Tibial nerve (tissue), 4 donors: ENCODE results near the gene TTC21B. TPM values are rescaled to one million over a fixed set of nuclear protein-coding genes. Genes with fewer than 3 reads are reported as not detected.
"Not testable (repeated sequence)": the region's sequence is repeated elsewhere in the genome, so short reads cannot be mapped to it uniquely, and the experiment has no call there.

Source experiments
- DNase-seq, 2 donors: peaks; one replicate each; pipeline ENCODE4 v3.0.0-alpha.2; 2019; ENCODE audit warnings: low spot score in 2 of 2
- H3K27ac ChIP-seq, 4 donors: fragments of 200-600 bp; sonication (generic) in 3 of 4; one replicate each; pipeline ENCODE4 v1.5.1; 2017 to 2019; ENCODE audit warnings: mild to moderate bottlenecking in 1 of 4
- H3K27me3 ChIP-seq, 2 donors: fragments of 200-600 bp; sonication (generic) in 1 of 2; one replicate each; pipeline versions ENCODE4 v1.5.1 to v1.6.0; 2017 to 2019
- H3K36me3 ChIP-seq, 3 donors: fragments of 200-600 bp; sonication (generic); one replicate each; pipeline ENCODE4 v1.5.1; 2018 to 2019
- H3K4me1 ChIP-seq, 4 donors: fragments of 200-600 bp; sonication (generic) in 3 of 4; one replicate each; pipeline ENCODE4 v1.5.1; 2017 to 2019
- H3K4me3 ChIP-seq, 4 donors: fragments of 200-600 bp; sonication (generic) in 3 of 4; one replicate each; pipeline ENCODE4 v1.5.1; 2017 to 2019; ENCODE audit warnings: mild to moderate bottlenecking in 1 of 4, moderate library complexity in 1 of 4
- H3K9me3 ChIP-seq, 4 donors: fragments of 200-600 bp; sonication (generic) in 3 of 4; one replicate each; pipeline ENCODE4 v1.5.1; 2017 to 2019
- EP300 ChIP-seq, 2 donors: sonication (generic); formaldehyde crosslinking; IDR thresholded peaks; one replicate each; pipeline ENCODE4 v1.6.1; 2017; ENCODE audit warnings: antibody characterized with exemption in 2 of 2, mild to moderate bottlenecking in 1 of 2
- POLR2A ChIP-seq, 2 donors: fragments of 450-650 bp; IDR thresholded peaks; one replicate each; pipeline ENCODE4 v1.6.1; 2017; ENCODE audit warnings: antibody characterized with exemption in 2 of 2, mild to moderate bottlenecking in 2 of 2, moderate library complexity in 2 of 2
- WGBS, 2 donors: methylation state at CpG; one replicate each; pipeline ENCODE4 v1.1.5; 2018; 5-methylcytosine and 5-hydroxymethylcytosine counted together
- total RNA-seq, 4 donors: library from RNA; depleted of rRNA; stranded (reverse); fragments of >200 nt; gene quantifications; one replicate each; pipeline ENCODE4 v1.1.0, GENCODE V29; 2016
- TF ChIP-seq, protein P1 (sequence below), 5 experiments: fragments of 200-600 bp in 3 of 5; fragments of 450-650 bp in 2 of 5; sonication (generic) in 3 of 5; IDR thresholded peaks; one replicate each; pipeline ENCODE4 v1.5.1; 2016 to 2019; ENCODE audit warnings: antibody characterized with exemption in 5 of 5, mild to moderate bottlenecking in 3 of 5, moderate library complexity in 2 of 5

Gene TTC21B
- total RNA-seq, 4 donors from 2014 or later, result 39.6 to 58.8 (median 55.9) TPM

DNA sequence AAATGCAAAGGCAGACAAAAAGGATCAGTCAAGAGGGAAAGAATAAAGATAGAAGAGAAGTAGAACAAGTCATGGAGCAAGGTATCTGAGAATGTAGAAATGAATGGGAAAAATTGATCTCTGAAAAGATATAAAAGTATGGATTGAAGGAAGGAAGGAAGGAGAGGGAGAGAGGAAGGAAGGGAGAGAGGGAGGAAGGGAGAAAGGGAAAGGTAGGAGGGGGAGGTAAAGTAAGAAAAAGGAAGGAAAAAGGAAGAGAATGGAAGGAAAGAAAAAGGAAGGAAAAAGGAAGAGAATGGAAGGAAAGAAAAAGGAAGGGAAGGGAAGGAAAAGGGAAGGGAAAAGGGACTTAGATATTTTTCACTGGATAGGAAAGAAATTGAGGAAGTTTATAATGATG lies 31.5 kb upstream of the TTC21B start:
- Histone ChIP-seq H3K4me1 (no peaks in the 10 kb centered on the region), H3K36me3 (no peaks in the 10 kb centered on the region), H3K27me3 (no peaks in the 10 kb centered on the region), H3K27ac (no peak overlapping the region), H3K9me3 (peaks cover 0 to 6% (median 0%) of the 10 kb centered on the region in 4 donors), H3K4me3 (no peak overlapping the region)
- DNase-seq, result no peak
- TF ChIP-seq, protein P1, sequence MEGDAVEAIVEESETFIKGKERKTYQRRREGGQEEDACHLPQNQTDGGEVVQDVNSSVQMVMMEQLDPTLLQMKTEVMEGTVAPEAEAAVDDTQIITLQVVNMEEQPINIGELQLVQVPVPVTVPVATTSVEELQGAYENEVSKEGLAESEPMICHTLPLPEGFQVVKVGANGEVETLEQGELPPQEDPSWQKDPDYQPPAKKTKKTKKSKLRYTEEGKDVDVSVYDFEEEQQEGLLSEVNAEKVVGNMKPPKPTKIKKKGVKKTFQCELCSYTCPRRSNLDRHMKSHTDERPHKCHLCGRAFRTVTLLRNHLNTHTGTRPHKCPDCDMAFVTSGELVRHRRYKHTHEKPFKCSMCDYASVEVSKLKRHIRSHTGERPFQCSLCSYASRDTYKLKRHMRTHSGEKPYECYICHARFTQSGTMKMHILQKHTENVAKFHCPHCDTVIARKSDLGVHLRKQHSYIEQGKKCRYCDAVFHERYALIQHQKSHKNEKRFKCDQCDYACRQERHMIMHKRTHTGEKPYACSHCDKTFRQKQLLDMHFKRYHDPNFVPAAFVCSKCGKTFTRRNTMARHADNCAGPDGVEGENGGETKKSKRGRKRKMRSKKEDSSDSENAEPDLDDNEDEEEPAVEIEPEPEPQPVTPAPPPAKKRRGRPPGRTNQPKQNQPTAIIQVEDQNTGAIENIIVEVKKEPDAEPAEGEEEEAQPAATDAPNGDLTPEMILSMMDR (IDR thresholded peaks at IDR 0.05), result no peak
- TF ChIP-seq EP300 (IDR thresholded peaks at IDR 0.05) (no peak), POLR2A (IDR thresholded peaks at IDR 0.05) (no peak)

DNA sequence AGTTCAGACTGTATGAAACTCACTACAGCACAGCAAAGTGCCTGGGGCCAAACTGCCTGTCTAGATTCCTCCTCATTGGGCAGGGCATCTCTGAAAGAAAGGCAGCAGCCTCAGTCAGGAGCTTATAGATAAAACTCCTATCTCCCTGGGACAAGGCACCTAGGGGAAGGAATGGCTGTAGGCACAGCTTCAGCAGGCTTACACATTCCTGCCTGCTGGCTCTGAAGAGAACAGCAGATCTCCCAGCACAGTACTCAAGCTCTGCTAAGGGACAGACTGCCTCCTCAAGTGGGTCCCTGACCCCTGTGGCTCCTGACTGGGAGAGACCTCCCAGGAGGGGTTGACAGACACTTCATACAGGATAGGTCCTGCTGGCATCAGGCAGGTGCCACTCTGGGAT lies 18.6 kb upstream of the TTC21B start:
- not testable (repeated sequence) for DNase-seq, H3K4me3 ChIP-seq, H3K9me3 ChIP-seq, H3K27ac ChIP-seq, H3K27me3 ChIP-seq, H3K4me1 ChIP-seq, H3K36me3 ChIP-seq

DNA sequence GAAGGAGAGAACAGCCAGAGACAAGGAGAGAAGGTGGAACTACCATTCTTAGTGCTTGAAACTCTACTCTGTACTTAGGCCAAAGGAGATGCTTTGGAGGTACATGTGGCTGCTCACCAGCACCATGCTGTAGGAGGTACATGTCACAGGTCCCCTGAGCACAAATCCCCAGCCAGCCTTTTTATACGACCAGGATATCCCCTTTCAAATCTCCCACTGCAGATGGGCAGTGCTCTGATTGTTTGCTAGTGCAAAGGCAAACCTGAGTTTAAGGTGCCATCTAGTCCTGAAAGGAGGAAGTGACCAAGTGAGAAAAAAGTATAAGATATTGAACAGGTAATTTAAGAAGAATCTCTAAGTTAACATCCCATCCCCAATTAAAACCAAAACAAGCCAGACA lies 17.1 kb upstream of the TTC21B start:
- no peak for DNase-seq
- Histone ChIP-seq H3K4me1 (no peaks in the 10 kb centered on the region), H3K27ac (no peak overlapping the region), H3K4me3 (no peak overlapping the region), H3K36me3 (no peaks in the 10 kb centered on the region), H3K27me3 (no peaks in the 10 kb centered on the region), H3K9me3 (no peaks in the 10 kb centered on the region)
- TF ChIP-seq EP300 (IDR thresholded peaks at IDR 0.05) (no peak), POLR2A (IDR thresholded peaks at IDR 0.05) (no peak)
- TF ChIP-seq, protein P1 (IDR thresholded peaks at IDR 0.05), result no peak
- 18 to 36% methylated on average over 1 of the region's 1 CpG for WGBS, 2 donors

DNA sequence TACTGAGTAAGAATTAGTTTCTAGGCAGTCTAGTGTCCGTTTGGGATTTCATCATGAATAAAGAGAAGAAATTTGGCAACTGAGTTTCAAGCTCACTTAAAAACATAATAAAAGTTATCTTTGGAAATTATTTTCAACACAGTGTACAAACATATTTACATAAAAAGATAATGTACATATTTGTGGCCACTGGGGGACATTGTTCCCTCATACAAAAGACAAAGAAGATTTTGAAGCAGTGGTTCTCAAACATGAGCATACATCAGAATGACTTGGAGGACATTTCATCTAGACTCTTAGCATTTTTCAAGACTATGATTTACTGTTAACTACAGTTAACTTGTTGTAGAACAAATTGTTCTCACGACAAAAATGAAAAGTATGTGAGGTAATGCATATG lies 15.7 kb upstream of the TTC21B start:
- no peaks in the 10 kb centered on the region for H3K36me3 ChIP-seq
- no peak overlapping the region for H3K27ac ChIP-seq
- TF ChIP-seq EP300 (IDR thresholded peaks at IDR 0.05), result no peak
- TF ChIP-seq, protein P1 (IDR thresholded peaks at IDR 0.05), result no peak
- TF ChIP-seq POLR2A (IDR thresholded peaks at IDR 0.05), result no peak
- H3K4me3 ChIP-seq, result no peak overlapping the region
- no peaks in the 10 kb centered on the region for H3K27me3 ChIP-seq
- DNase-seq, result no peak
- H3K4me1 ChIP-seq, result no peaks in the 10 kb centered on the region
- WGBS, 2 donors, result 23 to 25% methylated on average over 2 of the region's 2 CpGs
- H3K9me3 ChIP-seq, result no peaks in the 10 kb centered on the region

DNA sequence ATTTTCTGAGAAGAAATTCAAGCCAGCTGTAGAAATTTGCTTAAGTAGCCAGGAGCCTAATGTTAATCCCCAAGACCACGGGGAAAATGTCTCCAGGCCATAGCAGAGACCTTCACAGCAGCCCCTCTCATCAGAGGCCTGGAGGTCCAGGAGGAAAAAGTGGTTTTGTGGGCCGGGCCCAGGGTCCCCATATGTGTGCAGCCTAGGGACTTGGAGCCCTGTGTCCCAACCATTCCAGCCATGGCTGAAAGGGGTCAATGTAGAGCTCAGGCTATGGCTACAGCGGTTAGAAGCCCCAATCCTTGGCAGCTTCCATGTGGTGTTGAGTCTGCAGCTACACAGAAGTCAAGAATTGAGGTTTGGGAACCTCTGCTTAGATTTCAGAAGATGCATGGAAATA lies 14.2 kb upstream of the TTC21B start:
- Histone ChIP-seq H3K9me3 (no peaks in the 10 kb centered on the region), H3K4me1 (no peaks in the 10 kb centered on the region), H3K27me3 (no peaks in the 10 kb centered on the region), H3K27ac (no peak overlapping the region), H3K36me3 (no peaks in the 10 kb centered on the region), H3K4me3 (no peak overlapping the region)
- no peak for DNase-seq
- 88 to 93% methylated on average over 3 of the region's 3 CpGs for WGBS, 2 donors
- TF ChIP-seq, protein P1 (IDR thresholded peaks at IDR 0.05), result no peak
- TF ChIP-seq POLR2A (IDR thresholded peaks at IDR 0.05), result no peak
- no peak for TF ChIP-seq EP300 (IDR thresholded peaks at IDR 0.05)

DNA sequence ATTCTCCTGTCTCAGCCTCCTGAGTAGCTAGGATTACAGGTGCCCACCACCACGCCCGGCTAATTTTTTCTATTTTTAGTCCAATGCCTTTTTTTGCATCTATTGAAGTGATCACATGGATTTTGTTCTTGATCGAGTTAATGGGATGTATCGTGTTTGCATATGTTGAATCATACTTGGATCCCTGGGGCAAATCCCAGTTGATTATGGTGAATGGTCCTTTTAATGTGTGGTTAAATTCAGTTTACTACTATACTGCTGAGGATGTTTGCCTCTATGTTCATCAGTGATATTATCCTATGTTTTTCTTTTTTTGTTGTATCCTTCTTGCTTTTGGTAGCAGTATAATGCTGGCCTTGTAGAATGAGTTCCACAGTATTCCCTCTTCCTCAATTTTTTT lies 8.2 kb upstream of the TTC21B start:
- no peak for DNase-seq
- H3K4me3 ChIP-seq, result no peak overlapping the region
- TF ChIP-seq EP300 (IDR thresholded peaks at IDR 0.05) (no peak), POLR2A (IDR thresholded peaks at IDR 0.05) (no peak)
- TF ChIP-seq, protein P1 (IDR thresholded peaks at IDR 0.05), result no peak
- no peaks in the 10 kb centered on the region for H3K9me3 ChIP-seq
- H3K27me3 ChIP-seq, result no peaks in the 10 kb centered on the region
- 95 to 97% methylated on average over 4 of the region's 4 CpGs for WGBS, 2 donors
- H3K36me3 ChIP-seq, result no peaks in the 10 kb centered on the region
- H3K4me1 ChIP-seq, result no peaks in the 10 kb centered on the region
- no peak overlapping the region for H3K27ac ChIP-seq
